HG02610 (cell line): ENCODE results near the gene CDIPT.
"Not testable (repeated sequence)": the region's sequence is repeated elsewhere in the genome, so short reads cannot be mapped to it uniquely, and the experiment has no call there.

Experiments used
- ATAC-seq: cut with Tn5 transposase; IDR thresholded peaks from one replicate; pipeline ENCODE4 v1.9.1; 2021; ENCODE audit warnings: mild to moderate bottlenecking, moderate library complexity; ENCODE audit not compliant: unreplicated experiment

The CDIPT gene

GRCh38 chr16:29862884-29863668 lies at the start of gene CDIPT:
CDIPT (minus strand) TSS chr16:29863226; CDS start chr16:29862857, 369 bp downstream.
- peak; percentile 96 for ATAC-seq

GRCh38 chr16:29912087-29912486 lies 49.1 kb upstream of the CDIPT start:
- ATAC-seq, result no peak

- ATAC-seq, result no peak
Measured at GRCh38 chr16:29911676-29912010, 48.6 kb upstream of the CDIPT start.

GRCh38 chr16:29910819-29911675 lies 48.0 kb upstream of the CDIPT start:
- no peak for ATAC-seq

- not testable (repeated sequence) for ATAC-seq
Measured at GRCh38 chr16:29909851-29910250, 46.8 kb upstream of the CDIPT start.

- no peak for ATAC-seq
Measured at GRCh38 chr16:29909391-29909790, 46.4 kb upstream of the CDIPT start.

- no peak for ATAC-seq
Measured at GRCh38 chr16:29908719-29909220, 45.7 kb upstream of the CDIPT start.

- no peak for ATAC-seq
Measured at GRCh38 chr16:29907973-29908372, 44.9 kb upstream of the CDIPT start.

- ATAC-seq, result no peak
Measured at GRCh38 chr16:29906520-29907244, 43.7 kb upstream of the CDIPT start.

GRCh38 chr16:29905668-29906067 lies 42.6 kb upstream of the CDIPT start:
- ATAC-seq, result no peak

GRCh38 chr16:29904947-29905346 lies 41.9 kb upstream of the CDIPT start:
- no peak for ATAC-seq

GRCh38 chr16:29903590-29903989 lies 40.6 kb upstream of the CDIPT start:
- ATAC-seq, result no peak

GRCh38 chr16:29901607-29901945 lies 38.5 kb upstream of the CDIPT start:
- ATAC-seq, result no peak

GRCh38 chr16:29900888-29901606 lies 38.0 kb upstream of the CDIPT start:
- no peak for ATAC-seq

- no peak for ATAC-seq
Measured at GRCh38 chr16:29900102-29900887, 37.3 kb upstream of the CDIPT start, which contains the start of gene ASPHD1. ASPHD1 (plus strand) TSS chr16:29900488; CDS start chr16:29900972, 484 bp downstream.

GRCh38 chr16:29899516-29900101 lies 36.6 kb upstream of the CDIPT start, which contains the start of gene SEZ6L2:
SEZ6L2 (minus strand) TSS chr16:29899550; CDS start chr16:29899019, 531 bp downstream.
- ATAC-seq, result no peak

- ATAC-seq, result no peak
Measured at GRCh38 chr16:29898804-29899515, 35.9 kb upstream of the CDIPT start.

GRCh38 chr16:29898135-29898803 lies 35.2 kb upstream of the CDIPT start:
- no peak for ATAC-seq
